Gastroesophageal sphincter (tissue), 3 donors: ENCODE data around the gene DAPK2.

Experiments
- CTCF ChIP-seq, 4 experiments: fragments of 200-600 bp in 2 of 4; fragments of 450-650 bp in 2 of 4; sonication (generic) in 1 of 4; IDR thresholded peaks; one replicate each; pipeline ENCODE4 v1.5.1; 2017 to 2019; ENCODE audit warnings: antibody characterized with exemption in 4 of 4, mild to moderate bottlenecking in 2 of 4, moderate library complexity in 2 of 4
- POLR2A ChIP-seq, 2 donors: fragments of 450-650 bp; IDR thresholded peaks; one replicate each; pipeline ENCODE4 v1.6.1; 2017; ENCODE audit warnings: antibody characterized with exemption in 2 of 2, mild to moderate bottlenecking in 2 of 2, moderate library complexity in 1 of 2

GRCh38 chr15:63984331-63984730 is 62.0 kb downstream of the DAPK2 start:
- no peak for TF ChIP-seq CTCF (IDR thresholded peaks at IDR 0.05)
- TF ChIP-seq POLR2A (IDR thresholded peaks at IDR 0.05): no peak
